ENCODE data around the gene DEDD. TPM values are rescaled to one million over a fixed set of nuclear protein-coding genes. Genes with fewer than 3 reads are reported as not detected.

DEDD gene
- polyA plus RNA-seq, 2 of the 4 experiments (the other 2 are of a cell fraction), result 25.3 to 38.4 TPM

DNA sequence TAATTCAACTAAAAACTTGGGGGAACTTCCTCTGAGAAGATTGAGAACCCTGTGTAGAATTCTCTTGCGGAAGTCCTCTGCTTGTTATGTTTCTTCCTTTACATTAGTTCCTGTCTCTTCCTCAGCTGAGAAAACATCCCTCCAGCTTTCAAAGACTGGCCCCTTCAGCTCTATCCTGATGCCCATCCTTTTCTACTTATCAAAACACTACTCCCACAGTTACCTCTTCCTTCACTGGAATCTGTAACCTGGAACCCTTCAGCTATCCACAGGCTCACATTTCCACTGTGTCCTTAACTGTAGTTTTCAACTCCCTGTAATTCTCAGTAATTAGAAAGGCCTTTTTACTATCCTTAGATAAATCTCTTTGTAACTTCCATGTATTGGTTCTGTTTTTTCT lies 6.0 kb upstream of the DEDD start:
- no peak for FAIRE-seq
- CTCF ChIA-PET, result interaction anchor here (0.7 to 3.5 kb wide), 14 partner anchors 9 to 463 kb away, joined by 3 to 16 read pairs (median 5); partner anchors contain the start of genes KLHDC9, NIT1 and PFDN2
- Histone ChIP-seq H3K27ac (no peak overlapping the region), H3K4me1 (peaks cover 9% of the 10 kb centered on the region), H3K9me3 (no peaks in the 10 kb centered on the region), H3K4me3 (no peak overlapping the region), H3K4me2 (no peak overlapping the region)
- TF ChIP-seq ZFP36 (IDR thresholded peaks at IDR 0.05; ENCODE audit: borderline replicate concordance, partially characterized antibody), result no peak
- TF ChIP-seq HDAC2 (IDR thresholded peaks at IDR 0.05), result no peak
- TF ChIP-seq, protein P1, sequence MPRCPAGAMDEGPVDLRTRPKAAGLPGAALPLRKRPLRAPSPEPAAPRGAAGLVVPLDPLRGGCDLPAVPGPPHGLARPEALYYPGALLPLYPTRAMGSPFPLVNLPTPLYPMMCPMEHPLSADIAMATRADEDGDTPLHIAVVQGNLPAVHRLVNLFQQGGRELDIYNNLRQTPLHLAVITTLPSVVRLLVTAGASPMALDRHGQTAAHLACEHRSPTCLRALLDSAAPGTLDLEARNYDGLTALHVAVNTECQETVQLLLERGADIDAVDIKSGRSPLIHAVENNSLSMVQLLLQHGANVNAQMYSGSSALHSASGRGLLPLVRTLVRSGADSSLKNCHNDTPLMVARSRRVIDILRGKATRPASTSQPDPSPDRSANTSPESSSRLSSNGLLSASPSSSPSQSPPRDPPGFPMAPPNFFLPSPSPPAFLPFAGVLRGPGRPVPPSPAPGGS (IDR thresholded peaks at IDR 0.05), result no peak
- no peak for TF ChIP-seq CHD2 (IDR thresholded peaks at IDR 0.05; ENCODE audit: low read length, partially characterized antibody)
- no peak for TF ChIP-seq CHD4 (IDR thresholded peaks at IDR 0.05; ENCODE audit: borderline replicate concordance)
- TF ChIP-seq MAFK (IDR thresholded peaks at IDR 0.05; ENCODE audit: partially characterized antibody), result no peak
- TF ChIP-seq HMGXB4 (CRISPR knock-in tag; IDR thresholded peaks at IDR 0.05; ENCODE audit: borderline replicate concordance), result no peak
- no peak for TF ChIP-seq FOSB (CRISPR knock-in tag; IDR thresholded peaks at IDR 0.05)
- TF ChIP-seq KDM1A (IDR thresholded peaks at IDR 0.05; ENCODE audit: low read depth), result no peak
- no peak for TF ChIP-seq KDM5A (IDR thresholded peaks at IDR 0.05)
- TF ChIP-seq HOXB13 (CRISPR knock-in tag; IDR thresholded peaks at IDR 0.05; ENCODE audit: low read depth), result no peak
- no peak for TF ChIP-seq HOXB5 (CRISPR knock-in tag; IDR thresholded peaks at IDR 0.05)
- no peak for TF ChIP-seq NR3C1 (IDR thresholded peaks at IDR 0.05)
- TF ChIP-seq MYC (IDR thresholded peaks at IDR 0.05; ENCODE audit: borderline replicate concordance, low read length), result no peak
- TF ChIP-seq HES2 (IDR thresholded peaks at IDR 0.05), result no peak
- TF ChIP-seq ZC3H11A (IDR thresholded peaks at IDR 0.05), result no peak
- TF ChIP-seq EP300 (IDR thresholded peaks at IDR 0.05), result no peak
- TF ChIP-seq POLR2AphosphoS2 (conservative IDR thresholded peaks at IDR 0.05; ENCODE audit: low read length), result no peak
- ATAC-seq, result no peak
- no peak for DNase-seq (ENCODE audit: low read depth in 1 of 2, low spot score in 1 of 2)
- POLR2A ChIA-PET, result no interaction called here
- 97% methylated on average over 1 of the region's 1 CpG for WGBS (ENCODE audit: missing lambda C conversion rate)

GRCh38 chr1:161137881-161138280 lies 5.4 kb upstream of the DEDD start:
- Histone ChIP-seq H3K27ac (no peak overlapping the region), H3K9me3 (no peaks in the 10 kb centered on the region), H3K4me3 (no peak overlapping the region), H3K4me2 (no peak overlapping the region), H3K4me1 (peaks cover 9% of the 10 kb centered on the region)
- FAIRE-seq (no peak), ATAC-seq (no peak), DNase-seq (ENCODE audit: low read depth in 1 of 2, low spot score in 1 of 2) (no peak)
- 98% methylated on average over 3 of the region's 3 CpGs for WGBS (ENCODE audit: missing lambda C conversion rate)
- ChIA-PET CTCF (interaction anchor here (0.5 to 3.4 kb wide), 11 partner anchors 9 to 462 kb away, joined by 3 to 16 read pairs (median 5); partner anchors contain the start of gene KLHDC9), POLR2A (no interaction called here)
- no peak for TF ChIP-seq HMGXB4 (CRISPR knock-in tag; IDR thresholded peaks at IDR 0.05; ENCODE audit: borderline replicate concordance)
- TF ChIP-seq, protein P2, sequence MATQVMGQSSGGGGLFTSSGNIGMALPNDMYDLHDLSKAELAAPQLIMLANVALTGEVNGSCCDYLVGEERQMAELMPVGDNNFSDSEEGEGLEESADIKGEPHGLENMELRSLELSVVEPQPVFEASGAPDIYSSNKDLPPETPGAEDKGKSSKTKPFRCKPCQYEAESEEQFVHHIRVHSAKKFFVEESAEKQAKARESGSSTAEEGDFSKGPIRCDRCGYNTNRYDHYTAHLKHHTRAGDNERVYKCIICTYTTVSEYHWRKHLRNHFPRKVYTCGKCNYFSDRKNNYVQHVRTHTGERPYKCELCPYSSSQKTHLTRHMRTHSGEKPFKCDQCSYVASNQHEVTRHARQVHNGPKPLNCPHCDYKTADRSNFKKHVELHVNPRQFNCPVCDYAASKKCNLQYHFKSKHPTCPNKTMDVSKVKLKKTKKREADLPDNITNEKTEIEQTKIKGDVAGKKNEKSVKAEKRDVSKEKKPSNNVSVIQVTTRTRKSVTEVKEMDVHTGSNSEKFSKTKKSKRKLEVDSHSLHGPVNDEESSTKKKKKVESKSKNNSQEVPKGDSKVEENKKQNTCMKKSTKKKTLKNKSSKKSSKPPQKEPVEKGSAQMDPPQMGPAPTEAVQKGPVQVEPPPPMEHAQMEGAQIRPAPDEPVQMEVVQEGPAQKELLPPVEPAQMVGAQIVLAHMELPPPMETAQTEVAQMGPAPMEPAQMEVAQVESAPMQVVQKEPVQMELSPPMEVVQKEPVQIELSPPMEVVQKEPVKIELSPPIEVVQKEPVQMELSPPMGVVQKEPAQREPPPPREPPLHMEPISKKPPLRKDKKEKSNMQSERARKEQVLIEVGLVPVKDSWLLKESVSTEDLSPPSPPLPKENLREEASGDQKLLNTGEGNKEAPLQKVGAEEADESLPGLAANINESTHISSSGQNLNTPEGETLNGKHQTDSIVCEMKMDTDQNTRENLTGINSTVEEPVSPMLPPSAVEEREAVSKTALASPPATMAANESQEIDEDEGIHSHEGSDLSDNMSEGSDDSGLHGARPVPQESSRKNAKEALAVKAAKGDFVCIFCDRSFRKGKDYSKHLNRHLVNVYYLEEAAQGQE (IDR thresholded peaks at IDR 0.05), result no peak
- TF ChIP-seq SMC3 (IDR thresholded peaks at IDR 0.05), result no peak
- no peak for TF ChIP-seq FOSL2 (IDR thresholded peaks at IDR 0.05)
- no peak for TF ChIP-seq FOSL2 (CRISPR knock-in tag; IDR thresholded peaks at IDR 0.05)
- no peak for TF ChIP-seq RFX5 (IDR thresholded peaks at IDR 0.05)
- TF ChIP-seq GATA3 (IDR thresholded peaks at IDR 0.05; ENCODE audit: borderline replicate concordance), result no peak
- no peak for TF ChIP-seq CEBPB (IDR thresholded peaks at IDR 0.05)
- no peak for TF ChIP-seq RAD21 (conservative IDR thresholded peaks at IDR 0.05 in 1 of 2, IDR thresholded peaks at IDR 0.05 in 1 of 2)
- TF ChIP-seq, protein P1 (IDR thresholded peaks at IDR 0.05), result no peak
- TF ChIP-seq EP300 (IDR thresholded peaks at IDR 0.05), result no peak
- TF ChIP-seq TP53 (CRISPR knock-in tag; IDR thresholded peaks at IDR 0.05), result no peak
- no peak for TF ChIP-seq POLR2AphosphoS2 (conservative IDR thresholded peaks at IDR 0.05; ENCODE audit: low read length)
- no peak for TF ChIP-seq FOXS1 (CRISPR knock-in tag; IDR thresholded peaks at IDR 0.05)

Data from A549 (cell line).